Naive B cell (primary cell): Measurements from ENCODE around the gene PAIP2B. TPM values are rescaled to one million over a fixed set of nuclear protein-coding genes. Genes with fewer than 3 reads are reported as not detected.
"Not testable (repeated sequence)": the region's sequence is repeated elsewhere in the genome, so short reads cannot be mapped to it uniquely, and the experiment has no call there.

Experiments used
- ATAC-seq, 2 donors: fragments of 150-1000 bp; cut with Tn5 transposase; 2 replicates each; pipeline ENCODE4 v1.10.0; 2021; ENCODE audit warnings: low read depth in 2 of 2, mild to moderate bottlenecking in 2 of 2, moderate library complexity in 2 of 2
- DNase-seq: peaks from one replicate; pipeline ENCODE4 v3.0.0; 2022
- H3K27ac Mint-ChIP-seq, 6 donors: one replicate each; pipeline ENCODE4 v1.8.0; 2020 to 2022; ENCODE audit warnings: mild to moderate bottlenecking in 6 of 6, mixed read lengths in 6 of 6, moderate library complexity in 5 of 6, inconsistent platforms in 2 of 6
- H3K27me3 Mint-ChIP-seq, 3 donors: one replicate each; pipeline ENCODE4 v1.8.0; 2021 to 2022; ENCODE audit warnings: mixed read lengths in 3 of 3, mild to moderate bottlenecking in 1 of 3
- H3K36me3 Mint-ChIP-seq, 2 donors: one replicate each; pipeline ENCODE4 v1.8.0; 2020 to 2022; ENCODE audit warnings: mixed read lengths in 2 of 2, inconsistent platforms in 1 of 2, mild to moderate bottlenecking in 1 of 2
- H3K4me1 Mint-ChIP-seq, 3 donors: one replicate each; pipeline ENCODE4 v1.8.0; 2020 to 2022; ENCODE audit warnings: mixed read lengths in 3 of 3, inconsistent platforms in 1 of 3, mild to moderate bottlenecking in 1 of 3, moderate library complexity in 1 of 3
- H3K4me3 Mint-ChIP-seq, 8 donors: one replicate each; pipeline ENCODE4 v1.8.0; 2020 to 2022; ENCODE audit warnings: mild to moderate bottlenecking in 8 of 8, mixed read lengths in 8 of 8, moderate library complexity in 8 of 8, inconsistent platforms in 2 of 8
- H3K9me3 Mint-ChIP-seq, 7 donors: one replicate each; pipeline ENCODE4 v1.8.0; 2020 to 2022; ENCODE audit warnings: mixed read lengths in 7 of 7, mild to moderate bottlenecking in 5 of 7, inconsistent platforms in 2 of 7, moderate library complexity in 1 of 7
- polyA plus RNA-seq, 6 donors: library from polyadenylated mRNA; unstranded; fragments of 300-500 nt; fragmentation: Illumina TruSeq; gene quantifications; one replicate each; pipeline ENCODE4 v1.2.3, GENCODE V29; 2021; ENCODE audit warnings: low read depth in 6 of 6

PAIP2B gene
- polyA plus RNA-seq, 6 donors from 2014 or later, result 3.5 to 7.3 (median 5.1) TPM

- Mint-ChIP-seq H3K36me3 (no peaks in the 10 kb centered on the region), H3K27ac (peak overlapping the region in 1 of 6 donors; percentile 16), H3K4me3 (peak overlapping the region in 1 of 8 donors; percentile 14), H3K4me1 (peaks cover 25 to 60% (median 39%) of the 10 kb centered on the region in 3 donors), H3K27me3 (peaks cover 0 to 11% (median 2%) of the 10 kb centered on the region in 3 donors), H3K9me3 (peaks cover 0 to 4% (median 0%) of the 10 kb centered on the region in 7 donors)
- DNase-seq (no peak), ATAC-seq (no peak)
These were observed 13.9 kb upstream of the PAIP2B start for GRCh38 chr2:71240794-71241193.

- ATAC-seq (no peak), DNase-seq (no peak)
- peaks cover 0 to 11% (median 0%) of the 10 kb centered on the region in 3 donors for H3K27me3 Mint-ChIP-seq
- H3K4me1 Mint-ChIP-seq, result peaks cover 29 to 84% (median 47%) of the 10 kb centered on the region in 3 donors
- no peak overlapping the region for H3K4me3 Mint-ChIP-seq
- peak overlapping the region in 3 of 6 donors; percentile 3 to 44 (median 39) for H3K27ac Mint-ChIP-seq
- H3K9me3 Mint-ChIP-seq, result peaks cover 0 to 7% (median 0%) of the 10 kb centered on the region in 7 donors
- peaks cover 0 to 11% of the 10 kb centered on the region in 2 donors for H3K36me3 Mint-ChIP-seq
These were observed 11.2 kb upstream of the PAIP2B start for GRCh38 chr2:71238089-71238488.

GRCh38 chr2:71235930-71236587 lies 9.2 kb upstream of the PAIP2B start:
- Mint-ChIP-seq H3K27ac (peak overlapping the region; percentile 12 to 84 (median 35)), H3K9me3 (peaks cover 0 to 7% (median 0%) of the 10 kb centered on the region in 7 donors), H3K4me3 (peak overlapping the region in 7 of 8 donors; percentile 38 to 86 (median 73)), H3K36me3 (peaks cover 0 to 11% of the 10 kb centered on the region in 2 donors), H3K4me1 (peaks cover 26 to 71% (median 39%) of the 10 kb centered on the region in 3 donors), H3K27me3 (peaks cover 0 to 6% (median 0%) of the 10 kb centered on the region in 3 donors)
- DNase-seq, result peak; percentile 46
- peak; percentile 86 to 90 for ATAC-seq

- H3K36me3 Mint-ChIP-seq, result peaks cover 0 to 11% of the 10 kb centered on the region in 2 donors
- ATAC-seq, H3K27ac Mint-ChIP-seq: not testable (repeated sequence)
These were observed 6.2 kb upstream of the PAIP2B start for GRCh38 chr2:71233072-71233471.

GRCh38 chr2:71226096-71226964 lies 573 bp downstream of the PAIP2B start:
- Mint-ChIP-seq H3K27ac (peak overlapping the region; percentile 84 to 98 (median 96)), H3K9me3 (peaks cover 0 to 2% (median 0%) of the 10 kb centered on the region in 7 donors), H3K27me3 (peaks cover 0 to 6% (median 6%) of the 10 kb centered on the region in 3 donors), H3K4me1 (peaks cover 12 to 40% (median 28%) of the 10 kb centered on the region in 3 donors), H3K4me3 (peak overlapping the region; percentile 86 to 99 (median 96)), H3K36me3 (peaks cover 0 to 3% of the 10 kb centered on the region in 2 donors)
- peak; percentile 19 to 22 for ATAC-seq
- DNase-seq, result peak; percentile 40

More at GRCh38 chr2:71233072-71233471, 6.2 kb upstream of the PAIP2B start:
- H3K27me3 Mint-ChIP-seq, H3K9me3 Mint-ChIP-seq, DNase-seq, H3K4me3 Mint-ChIP-seq: not testable (repeated sequence)
- H3K4me1 Mint-ChIP-seq, result peaks cover 17 to 44% (median 21%) of the 10 kb centered on the region in 3 donors

- Mint-ChIP-seq H3K9me3 (peaks cover 0 to 2% (median 0%) of the 10 kb centered on the region in 7 donors), H3K27me3 (peaks cover 0 to 6% (median 0%) of the 10 kb centered on the region in 3 donors), H3K27ac (no peak overlapping the region), H3K4me3 (peak overlapping the region in 4 of 8 donors; percentile 4 to 90 (median 26)), H3K4me1 (peaks cover 21 to 50% (median 37%) of the 10 kb centered on the region in 3 donors), H3K36me3 (peaks cover 0 to 5% of the 10 kb centered on the region in 2 donors)
- ATAC-seq (no peak), DNase-seq (no peak)
These were observed 2.0 kb downstream of the PAIP2B start for GRCh38 chr2:71224935-71225334.

GRCh38 chr2:71224457-71224856 lies 2.4 kb downstream of the PAIP2B start:
- no peak overlapping the region for H3K27ac Mint-ChIP-seq
- peaks cover 0 to 3% (median 0%) of the 10 kb centered on the region in 3 donors for H3K27me3 Mint-ChIP-seq
- ATAC-seq, result no peak
- H3K9me3 Mint-ChIP-seq, result peaks cover 0 to 2% (median 0%) of the 10 kb centered on the region in 7 donors
- H3K4me1 Mint-ChIP-seq, result peaks cover 25 to 50% (median 37%) of the 10 kb centered on the region in 3 donors
- H3K36me3 Mint-ChIP-seq, result peaks cover 0 to 5% of the 10 kb centered on the region in 2 donors
- H3K4me3 Mint-ChIP-seq, result peak overlapping the region in 4 of 8 donors; percentile 17 to 90 (median 66)
- DNase-seq, result no peak

- peak overlapping the region in 4 of 8 donors; percentile 2 to 90 (median 16) for H3K4me3 Mint-ChIP-seq
- DNase-seq (peak; percentile 30), ATAC-seq (no peak)
- H3K27me3 Mint-ChIP-seq, result no peaks in the 10 kb centered on the region
- H3K27ac Mint-ChIP-seq, result no peak overlapping the region
- peaks cover 0 to 5% of the 10 kb centered on the region in 2 donors for H3K36me3 Mint-ChIP-seq
- peaks cover 25 to 50% (median 37%) of the 10 kb centered on the region in 3 donors for H3K4me1 Mint-ChIP-seq
- H3K9me3 Mint-ChIP-seq, result no peaks in the 10 kb centered on the region
These were observed 3.1 kb downstream of the PAIP2B start for GRCh38 chr2:71223767-71224333.

- H3K9me3 Mint-ChIP-seq, result no peaks in the 10 kb centered on the region
- H3K27me3 Mint-ChIP-seq, result no peaks in the 10 kb centered on the region
- H3K27ac Mint-ChIP-seq, result peak overlapping the region in 2 of 6 donors; percentile 1 to 3
- H3K36me3 Mint-ChIP-seq, result peaks cover 0 to 5% of the 10 kb centered on the region in 2 donors
- peak; percentile 46 to 57 for ATAC-seq
- peaks cover 19 to 31% (median 26%) of the 10 kb centered on the region in 3 donors for H3K4me1 Mint-ChIP-seq
- DNase-seq, result no peak
- no peak overlapping the region for H3K4me3 Mint-ChIP-seq
These were observed 6.2 kb downstream of the PAIP2B start for GRCh38 chr2:71220743-71221142.

GRCh38 chr2:71216501-71216900 lies 10.4 kb downstream of the PAIP2B start:
- no peak for ATAC-seq
- peaks cover 10 to 16% (median 14%) of the 10 kb centered on the region in 3 donors for H3K4me1 Mint-ChIP-seq
- DNase-seq, result no peak
- H3K4me3 Mint-ChIP-seq, result no peak overlapping the region
- no peaks in the 10 kb centered on the region for H3K9me3 Mint-ChIP-seq
- H3K36me3 Mint-ChIP-seq, result peaks cover 0 to 9% of the 10 kb centered on the region in 2 donors
- no peaks in the 10 kb centered on the region for H3K27me3 Mint-ChIP-seq
- peak overlapping the region in 1 of 6 donors; percentile 41 for H3K27ac Mint-ChIP-seq

GRCh38 chr2:71215447-71215846 lies 11.5 kb downstream of the PAIP2B start:
- H3K4me1 Mint-ChIP-seq, result peaks cover under 1 to 7% (median 5%) of the 10 kb centered on the region in 3 donors
- H3K36me3 Mint-ChIP-seq, result peaks cover 0 to 5% of the 10 kb centered on the region in 2 donors
- H3K27me3 Mint-ChIP-seq, result no peaks in the 10 kb centered on the region
- H3K9me3 Mint-ChIP-seq, result no peaks in the 10 kb centered on the region
- H3K4me3 Mint-ChIP-seq, result no peak overlapping the region
- DNase-seq (no peak), ATAC-seq (no peak)
- no peak overlapping the region for H3K27ac Mint-ChIP-seq

GRCh38 chr2:71212336-71212735 lies 14.6 kb downstream of the PAIP2B start:
- no peak for ATAC-seq
- peaks cover 0 to 2% (median 0%) of the 10 kb centered on the region in 7 donors for H3K9me3 Mint-ChIP-seq
- DNase-seq, result no peak
- H3K27me3 Mint-ChIP-seq, result no peaks in the 10 kb centered on the region
- peaks cover 0 to 12% of the 10 kb centered on the region in 2 donors for H3K36me3 Mint-ChIP-seq
- H3K27ac Mint-ChIP-seq, result no peak overlapping the region
- no peak overlapping the region for H3K4me3 Mint-ChIP-seq
- peaks cover 0 to 6% (median 6%) of the 10 kb centered on the region in 3 donors for H3K4me1 Mint-ChIP-seq

GRCh38 chr2:71210292-71210691 lies 16.6 kb downstream of the PAIP2B start:
- DNase-seq, result no peak
- Mint-ChIP-seq H3K4me1 (peaks cover 0 to 6% (median 6%) of the 10 kb centered on the region in 3 donors), H3K27ac (no peak overlapping the region), H3K27me3 (no peaks in the 10 kb centered on the region), H3K36me3 (peaks cover 0 to 12% of the 10 kb centered on the region in 2 donors), H3K9me3 (peaks cover 0 to 2% (median 0%) of the 10 kb centered on the region in 7 donors), H3K4me3 (no peak overlapping the region)
- no peak for ATAC-seq
